DMS 273 (cell line): ENCODE measurements around the gene PRDM7.

Experiments used
- DNase-seq: peaks from one replicate; lab custom pipeline; 2025; ENCODE audit not compliant: unreplicated experiment; lab: John Stamatoyannopoulos, UW

Gene PRDM7

GRCh38 chr16:90037276-90037675 lies 39.9 kb downstream of the PRDM7 start:
- no peak for DNase-seq

- DNase-seq = no peak
Measured at GRCh38 chr16:90035902-90036301, 41.2 kb downstream of the PRDM7 start.

GRCh38 chr16:90034504-90034903 lies 42.6 kb downstream of the PRDM7 start:
- DNase-seq = no peak

- no peak for DNase-seq
Measured at GRCh38 chr16:90033387-90033786, 43.7 kb downstream of the PRDM7 start.

GRCh38 chr16:90032674-90033331 lies 44.3 kb downstream of the PRDM7 start:
- peak; percentile 49 for DNase-seq

GRCh38 chr16:90031931-90032673 lies 45.0 kb downstream of the PRDM7 start:
- no peak for DNase-seq

- no peak for DNase-seq
Measured at GRCh38 chr16:90031186-90031930, 45.8 kb downstream of the PRDM7 start.

GRCh38 chr16:90028985-90029384 lies 48.1 kb downstream of the PRDM7 start:
- no peak for DNase-seq

GRCh38 chr16:90027611-90028010 lies 49.5 kb downstream of the PRDM7 start:
- DNase-seq = no peak

GRCh38 chr16:90026135-90026534 lies 51.0 kb downstream of the PRDM7 start:
- DNase-seq = no peak

- DNase-seq = no peak
Measured at GRCh38 chr16:90023078-90023447, 54.1 kb downstream of the PRDM7 start.

- DNase-seq = peak; percentile 97
Measured at GRCh38 chr16:90022209-90023077, 54.7 kb downstream of the PRDM7 start.

- DNase-seq = no peak
Measured at GRCh38 chr16:90020838-90021382, 56.2 kb downstream of the PRDM7 start.

GRCh38 chr16:90020260-90020837 lies 56.8 kb downstream of the PRDM7 start:
- DNase-seq = no peak

GRCh38 chr16:90019543-90020259 lies 57.4 kb downstream of the PRDM7 start:
- peak; percentile 80 for DNase-seq

- DNase-seq = peak; percentile 56
Measured at GRCh38 chr16:90018652-90019542, 58.2 kb downstream of the PRDM7 start, which contains the start of gene DBNDD1. Gene DBNDD1, minus strand, starts transcription at chr16:90019456. Its CDS starts 115 bp downstream, at chr16:90019341.

GRCh38 chr16:90018297-90018651 lies 58.9 kb downstream of the PRDM7 start:
- DNase-seq = no peak

- no peak for DNase-seq
Measured at GRCh38 chr16:90016339-90016950, 60.7 kb downstream of the PRDM7 start.
